CD4-positive, alpha-beta T cell (primary cell): ENCODE results near the gene NCAPG. TPM values are rescaled to one million over a fixed set of nuclear protein-coding genes. Genes with fewer than 3 reads are reported as not detected.
"Not testable (repeated sequence)": the region's sequence is repeated elsewhere in the genome, so short reads cannot be mapped to it uniquely, and the experiment has no call there.

Source experiments
- ATAC-seq: fragments of 200-7000 bp; cut with Tn5 transposase; one replicate; pipeline ENCODE4 v1.10.0; 2022; ENCODE audit warnings: mild to moderate bottlenecking; ENCODE audit not compliant: poor library complexity
- CTCF ChIA-PET: fragments of 350-600 bp; sonication (Branson Sonifier 250); formaldehyde crosslinking; loops from one replicate; lab custom pipeline; 2021; ENCODE audit warnings: antibody characterized with exemption, inconsistent platforms; lab: Charles Lee
- POLR2A ChIA-PET: fragments of 350-600 bp; sonication (Branson Sonifier 250); formaldehyde crosslinking; loops from one replicate; lab custom pipeline; 2021; ENCODE audit warnings: antibody characterized with exemption, inconsistent platforms; lab: Charles Lee
- DNase-seq, 14 experiments: peaks; one replicate each; pipeline ENCODE4 v3.0.0-alpha.2; 2013 to 2020; ENCODE audit warnings: mixed read lengths in 2 of 14
- H3K27ac ChIP-seq, 2 donors: one replicate each; pipeline versions ENCODE4 v1.5.1 to v1.7.0; 2013; ENCODE audit warnings: low read length in 2 of 2, low read depth in 1 of 2, mild to moderate bottlenecking in 1 of 2
- H3K27me3 ChIP-seq, 2 experiments: 1 replicate in 1 of 2; 2 replicates in 1 of 2; pipeline versions ENCODE4 v1.6.1 to v1.7.0; 2013; ENCODE audit warnings: low read length in 2 of 2, control low read depth in 1 of 2, mild to moderate bottlenecking in 1 of 2, moderate library complexity in 1 of 2; ENCODE audit not compliant: insufficient read depth in 2 of 2, control insufficient read depth in 1 of 2
- H3K36me3 ChIP-seq: one replicate; pipeline ENCODE4 v1.6.1; 2013; ENCODE audit warnings: low read length, control low read depth; ENCODE audit not compliant: insufficient read depth
- H3K4me1 ChIP-seq: one replicate; pipeline ENCODE4 v1.6.1; 2013; ENCODE audit warnings: low read length, control low read depth; ENCODE audit not compliant: insufficient read depth
- H3K4me3 ChIP-seq: one replicate; pipeline ENCODE4 v1.5.1; 2013; ENCODE audit warnings: mild to moderate bottlenecking, low read length, moderate library complexity
- H3K9me3 ChIP-seq, 2 experiments: 1 replicate in 1 of 2; 2 replicates in 1 of 2; pipeline versions ENCODE4 v1.6.1 to v1.7.0; 2013; ENCODE audit warnings: low read length in 2 of 2, mild to moderate bottlenecking in 2 of 2, control low read depth in 1 of 2, moderate library complexity in 1 of 2; ENCODE audit not compliant: control insufficient read depth in 1 of 2, insufficient read depth in 1 of 2
- H3K27ac Mint-ChIP-seq: one replicate; pipeline ENCODE4 v1.8.0; 2020; ENCODE audit warnings: mixed read lengths
- H3K27me3 Mint-ChIP-seq: one replicate; pipeline ENCODE4 v1.8.0; 2021; ENCODE audit warnings: mixed read lengths
- H3K36me3 Mint-ChIP-seq: one replicate; pipeline ENCODE4 v1.8.0; 2021; ENCODE audit warnings: low read depth, mixed read lengths
- H3K4me1 Mint-ChIP-seq: one replicate; pipeline ENCODE4 v1.8.0; 2021; ENCODE audit warnings: low read depth, mixed read lengths
- H3K4me3 Mint-ChIP-seq: one replicate; pipeline ENCODE4 v1.8.0; 2020; ENCODE audit warnings: mild to moderate bottlenecking, mixed read lengths
- H3K9me3 Mint-ChIP-seq: one replicate; pipeline ENCODE4 v1.8.0; 2020; ENCODE audit warnings: mixed read lengths
- CTCF ChIP-seq: fragments of 200-600 bp; IDR thresholded peaks from one replicate; pipeline ENCODE4 v1.8.0; 2022; ENCODE audit warnings: antibody characterized with exemption, mild to moderate bottlenecking
- intact Hi-C, 2 experiments: fragments of 100-400 bp; cut with DNase I in 1 of 2; cut with micrococcal nuclease in 1 of 2; formaldehyde crosslinking; loops; one replicate each; pipeline versions ENCODE4 v1.15.1 to v1.9.0; 2023 to 2025; cut with DNase I, micrococcal nuclease
- total RNA-seq, 174 experiments: library from RNA in 2 of 174; stranded (reverse) in 2 of 174; gene quantifications; one replicate each; pipeline ENCODE4 v1.2.3 and lab custom pipeline; 2021 to 2026

The NCAPG gene
- total RNA-seq, 2 experiments from 2014 or later, result 0.58 to 0.61 TPM

- Mint-ChIP-seq H3K36me3 (no peaks in the 10 kb centered on the region), H3K9me3 (no peaks in the 10 kb centered on the region)
These were observed 35.5 kb downstream of the NCAPG start for GRCh38 chr4:17846266-17846665.

GRCh38 chr4:17850295-17850694, 39.5 kb downstream of the NCAPG start:
- H3K27ac Mint-ChIP-seq, H3K4me1 ChIP-seq, H3K9me3 Mint-ChIP-seq, ATAC-seq, DNase-seq, POLR2A ChIA-PET, H3K9me3 ChIP-seq, H3K4me3 ChIP-seq, H3K36me3 Mint-ChIP-seq, H3K4me1 Mint-ChIP-seq, CTCF ChIA-PET, intact Hi-C loops, H3K27ac ChIP-seq, H3K36me3 ChIP-seq, H3K4me3 Mint-ChIP-seq, H3K27me3 ChIP-seq, H3K27me3 Mint-ChIP-seq: not testable (repeated sequence)

More at GRCh38 chr4:17846266-17846665, 35.5 kb downstream of the NCAPG start:
- ChIA-PET POLR2A (no interaction called here), CTCF (interaction anchor here (1.1 kb wide), 1 partner anchor 22 kb away, joined by 3 read pairs; no protein-coding TSS in a partner anchor)
- no peak overlapping the region for H3K4me3 ChIP-seq
- Mint-ChIP-seq H3K27ac (no peak overlapping the region), H3K4me1 (no peaks in the 10 kb centered on the region), H3K4me3 (no peak overlapping the region), H3K27me3 (no peaks in the 10 kb centered on the region)
- no peaks in the 10 kb centered on the region for H3K4me1 ChIP-seq
- H3K27ac ChIP-seq, result no peak overlapping the region
- H3K36me3 ChIP-seq, result no peaks in the 10 kb centered on the region
- no peak for ATAC-seq
- no peak for TF ChIP-seq CTCF
- H3K9me3 ChIP-seq, result no peaks in the 10 kb centered on the region
- H3K27me3 ChIP-seq, result no peaks in the 10 kb centered on the region
- intact Hi-C loops, result no loop called here
- no peak for DNase-seq

- Histone ChIP-seq H3K9me3 (no peaks in the 10 kb centered on the region), H3K36me3 (no peaks in the 10 kb centered on the region), H3K4me1 (no peaks in the 10 kb centered on the region), H3K27me3 (no peaks in the 10 kb centered on the region), H3K27ac (no peak overlapping the region), H3K4me3 (no peak overlapping the region)
- Mint-ChIP-seq H3K4me3 (no peak overlapping the region), H3K9me3 (no peaks in the 10 kb centered on the region), H3K27ac (no peak overlapping the region), H3K27me3 (no peaks in the 10 kb centered on the region), H3K36me3 (no peaks in the 10 kb centered on the region), H3K4me1 (no peaks in the 10 kb centered on the region)
- CTCF ChIA-PET, result no interaction called here
- no peak for TF ChIP-seq CTCF
- intact Hi-C loops, result no loop called here
- ATAC-seq, result no peak
- DNase-seq, result no peak
- POLR2A ChIA-PET, result no interaction called here
These were observed 41.2 kb downstream of the NCAPG start for GRCh38 chr4:17851959-17852358.

- no peak for DNase-seq
- no peaks in the 10 kb centered on the region for H3K27me3 Mint-ChIP-seq
These were observed 43.3 kb downstream of the NCAPG start for GRCh38 chr4:17854036-17854435.

More at GRCh38 chr4:17854036-17854435, 43.3 kb downstream of the NCAPG start:
- no peak for TF ChIP-seq CTCF
- no peaks in the 10 kb centered on the region for H3K4me1 ChIP-seq
- no peak for ATAC-seq
- H3K4me1 Mint-ChIP-seq, result no peaks in the 10 kb centered on the region
- H3K4me3 Mint-ChIP-seq, result no peak overlapping the region
- no peaks in the 10 kb centered on the region for H3K9me3 ChIP-seq
- CTCF ChIA-PET, result interaction anchor here (1.2 kb wide), 1 partner anchor 10 kb away, joined by 4 read pairs; no protein-coding TSS in a partner anchor
- H3K36me3 Mint-ChIP-seq, result peaks cover 7% of the 10 kb centered on the region
- H3K27me3 ChIP-seq, result no peaks in the 10 kb centered on the region
- H3K27ac Mint-ChIP-seq, result no peak overlapping the region
- H3K9me3 Mint-ChIP-seq, result peaks cover 3% of the 10 kb centered on the region
- H3K36me3 ChIP-seq, result no peaks in the 10 kb centered on the region
- intact Hi-C loops, result no loop called here
- H3K27ac ChIP-seq, result no peak overlapping the region
- no peak overlapping the region for H3K4me3 ChIP-seq
- POLR2A ChIA-PET, result no interaction called here
